Type B pancreatic cell (in vitro differentiated cells): Measurements from ENCODE around the gene RBPJ. TPM values are rescaled to one million over a fixed set of nuclear protein-coding genes. Genes with fewer than 3 reads are reported as not detected.
A peak's percentile ranks its signal among the peaks of the same experiment; 100 is the strongest.

ENCODE experiments used
- DNase-seq: peaks from one replicate; pipeline ENCODE4 v3.0.0; 2021; ENCODE audit warnings: mixed read lengths; ENCODE audit not compliant: unreplicated experiment; ENCODE audit errors: extremely low spot score
- H3K27ac Mint-ChIP-seq: 2 replicates; pipeline ENCODE4 v1.8.0; 2021; ENCODE audit warnings: mild to moderate bottlenecking, mixed read lengths
- H3K27me3 Mint-ChIP-seq: 2 replicates; pipeline ENCODE4 v1.8.0; 2021; ENCODE audit warnings: mixed read lengths
- H3K36me3 Mint-ChIP-seq: 2 replicates; pipeline ENCODE4 v1.8.0; 2021; ENCODE audit warnings: mixed read lengths
- H3K4me1 Mint-ChIP-seq: one replicate; pipeline ENCODE4 v1.8.0; 2021; ENCODE audit warnings: mixed read lengths; ENCODE audit not compliant: unreplicated experiment
- H3K4me3 Mint-ChIP-seq: 2 replicates; pipeline ENCODE4 v1.8.0; 2021; ENCODE audit warnings: mild to moderate bottlenecking, mixed read lengths
- H3K9me3 Mint-ChIP-seq: 2 replicates; pipeline ENCODE4 v1.8.0; 2021; ENCODE audit warnings: mixed read lengths
- CTCF ChIP-seq: fragments of 200-600 bp; sonication (generic); conservative IDR thresholded peaks from 2 replicates; pipeline ENCODE4 v1.5.0; 2021; ENCODE audit warnings: antibody characterized with exemption, mild to moderate bottlenecking
- total RNA-seq: library from RNA; stranded (reverse); gene quantifications from 2 replicates; pipeline ENCODE4 v1.2.1, GENCODE V29; 2021; ENCODE audit warnings: low replicate concordance

RBPJ gene
- total RNA-seq, 1 donor from 2014 or later: 95.4 TPM

DNA sequence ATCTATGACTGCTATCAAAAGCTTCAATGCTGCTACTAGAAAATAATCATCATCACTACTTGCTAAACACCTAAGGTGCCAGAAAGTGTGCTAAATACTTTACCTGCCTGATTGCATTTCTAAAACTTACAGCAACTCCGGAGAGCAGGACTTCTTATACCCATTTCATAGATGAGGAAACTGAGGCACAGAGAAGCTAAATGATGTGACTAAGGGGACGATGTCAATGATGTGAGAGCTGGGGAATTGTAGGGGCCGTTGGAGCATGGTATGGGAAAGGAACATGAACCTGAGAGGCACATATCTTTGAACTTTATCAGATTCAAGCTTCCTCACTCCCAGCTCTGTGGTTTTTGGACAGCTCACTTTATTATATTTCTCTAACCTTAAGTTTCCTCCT lies 130.8 kb downstream of the RBPJ start:
- H3K9me3 Mint-ChIP-seq: peaks cover 13% of the 10 kb centered on the region
- H3K27me3 Mint-ChIP-seq: no peaks in the 10 kb centered on the region
- DNase-seq: no peak
- peak overlapping the region; percentile 53 for H3K27ac Mint-ChIP-seq
- H3K4me1 Mint-ChIP-seq: peaks cover 30% of the 10 kb centered on the region
- no peak overlapping the region for H3K4me3 Mint-ChIP-seq
- TF ChIP-seq CTCF: no peak
- no peaks in the 10 kb centered on the region for H3K36me3 Mint-ChIP-seq

DNA sequence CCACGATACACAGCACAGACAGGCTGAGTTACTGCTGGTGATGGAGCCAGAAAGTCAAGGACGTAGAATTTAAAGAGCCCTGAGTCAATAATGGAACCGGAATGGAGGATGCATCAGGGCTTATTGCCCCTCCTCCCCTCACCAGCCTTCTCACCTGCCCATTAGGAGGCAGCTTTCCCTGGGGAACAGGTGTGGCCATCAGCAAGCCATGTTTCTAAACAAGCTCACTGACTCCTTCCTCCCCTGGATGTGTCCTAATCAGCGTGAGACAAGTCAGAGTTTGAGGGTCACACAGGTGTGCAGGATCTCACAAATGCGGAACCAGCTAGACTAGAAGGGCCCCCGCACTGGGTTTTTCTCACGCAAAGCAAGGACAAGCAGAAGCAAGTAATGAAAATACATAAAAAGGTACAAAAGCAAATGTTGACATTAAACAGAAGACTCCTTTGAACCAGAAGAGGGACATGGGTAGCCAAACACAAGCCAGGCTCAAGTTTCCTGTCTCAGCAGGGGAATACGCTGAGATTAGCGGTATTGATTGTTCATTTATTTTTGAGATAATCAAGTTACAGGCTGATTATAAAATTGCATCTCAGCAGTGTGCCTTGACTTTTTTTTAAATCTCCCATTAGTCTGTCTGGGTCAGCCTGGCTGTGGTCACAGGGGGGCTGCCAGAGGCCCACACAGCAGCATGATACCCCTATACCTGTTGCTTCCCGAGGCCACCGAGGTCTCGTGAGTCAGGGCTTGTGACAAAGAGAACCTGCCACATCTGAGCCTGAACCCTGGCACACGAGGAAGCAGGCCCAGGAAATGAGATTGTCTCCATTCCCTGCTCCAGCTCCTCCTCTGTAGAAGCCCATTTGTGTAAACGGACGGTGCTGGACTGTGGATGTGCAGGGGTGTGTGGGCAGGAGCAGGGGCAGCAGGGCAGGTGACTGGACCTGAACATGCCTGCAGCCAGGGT lies 132.0 kb downstream of the RBPJ start:
- TF ChIP-seq CTCF: no peak
- Mint-ChIP-seq H3K27me3 (no peaks in the 10 kb centered on the region), H3K4me3 (peak overlapping the region; percentile 56), H3K9me3 (peaks cover 12% of the 10 kb centered on the region), H3K36me3 (no peaks in the 10 kb centered on the region), H3K4me1 (peaks cover 30% of the 10 kb centered on the region), H3K27ac (peak overlapping the region; percentile 53)
- no peak for DNase-seq

- Mint-ChIP-seq H3K36me3 (no peaks in the 10 kb centered on the region), H3K4me3 (no peak overlapping the region), H3K27me3 (peaks cover 4% of the 10 kb centered on the region), H3K9me3 (peaks cover 8% of the 10 kb centered on the region), H3K27ac (no peak overlapping the region), H3K4me1 (peaks cover 39% of the 10 kb centered on the region)
- no peak for DNase-seq
- no peak for TF ChIP-seq CTCF
These were observed 134.1 kb downstream of the RBPJ start for GRCh38 chr4:26454961-26455360.

DNA sequence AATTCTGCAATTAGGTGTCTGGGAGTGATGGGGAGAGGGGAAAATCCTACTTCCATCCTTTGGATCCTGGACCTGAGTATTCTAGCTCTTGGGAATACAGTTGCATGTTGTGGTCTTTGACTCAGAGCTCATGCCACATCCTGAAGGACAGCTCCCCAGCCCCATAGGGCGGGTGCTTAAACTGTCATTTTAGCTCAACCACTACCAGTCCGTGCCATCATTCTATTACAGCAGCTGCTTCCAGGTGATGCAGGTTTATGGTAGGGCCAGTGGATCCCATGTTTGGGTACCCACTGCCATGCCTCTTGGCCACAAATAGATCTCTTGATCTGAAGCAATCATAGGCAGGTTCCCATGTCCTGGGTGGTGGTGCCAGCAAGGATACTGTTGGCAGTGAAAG lies 134.8 kb downstream of the RBPJ start:
- H3K4me3 Mint-ChIP-seq: no peak overlapping the region
- no peak overlapping the region for H3K27ac Mint-ChIP-seq
- peaks cover 36% of the 10 kb centered on the region for H3K4me1 Mint-ChIP-seq
- H3K27me3 Mint-ChIP-seq: peaks cover 4% of the 10 kb centered on the region
- no peaks in the 10 kb centered on the region for H3K36me3 Mint-ChIP-seq
- no peak for TF ChIP-seq CTCF
- DNase-seq: no peak
- peaks cover 8% of the 10 kb centered on the region for H3K9me3 Mint-ChIP-seq

- peaks cover 20% of the 10 kb centered on the region for H3K4me1 Mint-ChIP-seq
- no peak for TF ChIP-seq CTCF
- no peak overlapping the region for H3K27ac Mint-ChIP-seq
- no peak overlapping the region for H3K4me3 Mint-ChIP-seq
- peaks cover 4% of the 10 kb centered on the region for H3K27me3 Mint-ChIP-seq
- H3K36me3 Mint-ChIP-seq: no peaks in the 10 kb centered on the region
- DNase-seq: no peak
- peaks cover 8% of the 10 kb centered on the region for H3K9me3 Mint-ChIP-seq
These were observed 136.6 kb downstream of the RBPJ start for GRCh38 chr4:26457412-26457811.
